Medulla oblongata (tissue), 1 donor: ENCODE results near the gene SARDH.

ENCODE experiments used
- DNase-seq: peaks from one replicate; pipeline ENCODE4 v3.0.0-alpha.2; 2015; ENCODE audit errors: extremely low spot score

SARDH gene

GRCh38 chr9:133647148-133647547 is 91.0 kb downstream of the SARDH start:
- DNase-seq: no peak

- DNase-seq: no peak
Measured at GRCh38 chr9:133645021-133645765, 93.0 kb downstream of the SARDH start.

- DNase-seq: no peak
Measured at GRCh38 chr9:133643978-133644760, 94.0 kb downstream of the SARDH start.

GRCh38 chr9:133643362-133643755 is 94.8 kb downstream of the SARDH start:
- DNase-seq: no peak

- no peak for DNase-seq
Measured at GRCh38 chr9:133642708-133643361, 95.3 kb downstream of the SARDH start.

GRCh38 chr9:133641861-133642595 is 96.1 kb downstream of the SARDH start:
- no peak for DNase-seq

- DNase-seq: no peak
Measured at GRCh38 chr9:133641396-133641655, 96.8 kb downstream of the SARDH start.

- DNase-seq: no peak
Measured at GRCh38 chr9:133640580-133641395, 97.4 kb downstream of the SARDH start.

- no peak for DNase-seq
Measured at GRCh38 chr9:133640160-133640559, 98.0 kb downstream of the SARDH start.

GRCh38 chr9:133639613-133640012 is 98.5 kb downstream of the SARDH start:
- no peak for DNase-seq

GRCh38 chr9:133638711-133639110 is 99.4 kb downstream of the SARDH start:
- no peak for DNase-seq

- DNase-seq: no peak
Measured at GRCh38 chr9:133638076-133638475, 100.1 kb downstream of the SARDH start.

- DNase-seq: no peak
Measured at GRCh38 chr9:133637451-133638055, 100.6 kb downstream of the SARDH start.

- no peak for DNase-seq
Measured at GRCh38 chr9:133636902-133637301, 101.2 kb downstream of the SARDH start.

GRCh38 chr9:133635533-133636531 is 102.3 kb downstream of the SARDH start, which contains the start of gene DBH:
Gene DBH (plus strand): TSS chr9:133636363. CDS start chr9:133636372, 9 bp downstream.
- DNase-seq: no peak

GRCh38 chr9:133635098-133635497 is 103.1 kb downstream of the SARDH start:
- DNase-seq: no peak

GRCh38 chr9:133634081-133634691 is 104.0 kb downstream of the SARDH start:
- no peak for DNase-seq

- no peak for DNase-seq
Measured at GRCh38 chr9:133633681-133634080, 104.5 kb downstream of the SARDH start.
